ENCODE results near the gene SIGLEC1. TPM values are rescaled to one million over a fixed set of nuclear protein-coding genes. Genes with fewer than 3 reads are reported as not detected.

Gene SIGLEC1
- total RNA-seq, 3 donors from 2014 or later = 2.0 to 32.0 (median 6.9) TPM

GRCh38 chr20:3689978-3690377, 22.4 kb downstream of the SIGLEC1 start:
- H3K9me3 ChIP-seq = no peaks in the 10 kb centered on the region
- intact Hi-C loops (cut with DNase I; ENCODE audit: low total_unique reads) = no loop called here
- DNase-seq (ENCODE audit: low spot score in 2 of 2) = no peak
- no peaks in the 10 kb centered on the region for H3K4me1 ChIP-seq
- no peak overlapping the region for H3K4me3 ChIP-seq
- TF ChIP-seq POLR2AphosphoS5 (IDR thresholded peaks at IDR 0.05) (no peak), POLR2A (IDR thresholded peaks at IDR 0.05) (no peak), CTCF (IDR thresholded peaks at IDR 0.05) (no peak)
- H3K27me3 ChIP-seq = no peaks in the 10 kb centered on the region
- H3K36me3 ChIP-seq = no peaks in the 10 kb centered on the region
- no peak overlapping the region for H3K27ac ChIP-seq

GRCh38 chr20:3687655-3688054, 24.7 kb downstream of the SIGLEC1 start:
- H3K9me3 ChIP-seq = no peaks in the 10 kb centered on the region
- DNase-seq (ENCODE audit: low spot score in 2 of 2) = no peak
- no peaks in the 10 kb centered on the region for H3K27me3 ChIP-seq
- no peak for TF ChIP-seq POLR2A (IDR thresholded peaks at IDR 0.05)
- TF ChIP-seq POLR2AphosphoS5 (IDR thresholded peaks at IDR 0.05) = no peak
- no peak for TF ChIP-seq CTCF (IDR thresholded peaks at IDR 0.05)
- no peaks in the 10 kb centered on the region for H3K4me1 ChIP-seq
- peak overlapping the region in 1 of 3 donors; percentile 19 for H3K4me3 ChIP-seq
- H3K36me3 ChIP-seq = no peaks in the 10 kb centered on the region
- H3K27ac ChIP-seq = peak overlapping the region; percentile 31 to 87
- intact Hi-C loops (cut with DNase I; ENCODE audit: low total_unique reads) = no loop called here

- H3K9me3 ChIP-seq = no peaks in the 10 kb centered on the region
- no peak overlapping the region for H3K4me3 ChIP-seq
- no peaks in the 10 kb centered on the region for H3K36me3 ChIP-seq
- peak in 1 of 2 donors; percentile 41 for DNase-seq (ENCODE audit: low spot score in 2 of 2)
- intact Hi-C loops (cut with DNase I; ENCODE audit: low total_unique reads) = no loop called here
- peak overlapping the region; percentile 31 to 87 for H3K27ac ChIP-seq
- peaks cover 0 to 7% of the 10 kb centered on the region in 2 donors for H3K27me3 ChIP-seq
- no peaks in the 10 kb centered on the region for H3K4me1 ChIP-seq
- TF ChIP-seq POLR2AphosphoS5 (IDR thresholded peaks at IDR 0.05) = peak; percentile 48 to 65 (median 60)
- TF ChIP-seq POLR2A (IDR thresholded peaks at IDR 0.05) = no peak
- TF ChIP-seq CTCF (IDR thresholded peaks at IDR 0.05) = no peak
These were observed 25.5 kb downstream of the SIGLEC1 start for GRCh38 chr20:3686867-3687321.

GRCh38 chr20:3686421-3686820, 26.0 kb downstream of the SIGLEC1 start:
- H3K27me3 ChIP-seq = peaks cover 0 to 12% of the 10 kb centered on the region in 2 donors
- H3K27ac ChIP-seq = peak overlapping the region; percentile 13 to 76
- no peak for DNase-seq (ENCODE audit: low spot score in 2 of 2)
- TF ChIP-seq POLR2A (IDR thresholded peaks at IDR 0.05) = no peak
- TF ChIP-seq CTCF (IDR thresholded peaks at IDR 0.05) = no peak
- no peak for TF ChIP-seq POLR2AphosphoS5 (IDR thresholded peaks at IDR 0.05)
- H3K9me3 ChIP-seq = no peaks in the 10 kb centered on the region
- intact Hi-C loops (cut with DNase I; ENCODE audit: low total_unique reads) = no loop called here
- H3K4me3 ChIP-seq = peak overlapping the region in 1 of 3 donors; percentile 25
- H3K36me3 ChIP-seq = no peaks in the 10 kb centered on the region
- H3K4me1 ChIP-seq = no peaks in the 10 kb centered on the region

GRCh38 chr20:3685341-3685740, 27.1 kb downstream of the SIGLEC1 start:
- Histone ChIP-seq H3K36me3 (no peaks in the 10 kb centered on the region), H3K4me3 (no peak overlapping the region), H3K9me3 (no peaks in the 10 kb centered on the region), H3K27me3 (peaks cover 0 to 22% of the 10 kb centered on the region in 2 donors), H3K4me1 (no peaks in the 10 kb centered on the region), H3K27ac (no peak overlapping the region)
- DNase-seq (ENCODE audit: low spot score in 2 of 2) = no peak
- no peak for TF ChIP-seq POLR2A (IDR thresholded peaks at IDR 0.05)
- TF ChIP-seq CTCF (IDR thresholded peaks at IDR 0.05) = no peak
- intact Hi-C loops (cut with DNase I; ENCODE audit: low total_unique reads) = no loop called here
